ENCODE measurements around the gene LSM11. TPM values are rescaled to one million over a fixed set of nuclear protein-coding genes. Genes with fewer than 3 reads are reported as not detected.

Gene LSM11
- total RNA-seq, 1 donor from 2014 or later = 8.8 TPM

- H3K9me3 Mint-ChIP-seq = no peaks in the 10 kb centered on the region
- peaks cover 3% of the 10 kb centered on the region for H3K36me3 Mint-ChIP-seq (ENCODE audit: low read depth)
- peaks cover 2% of the 10 kb centered on the region for H3K27me3 Mint-ChIP-seq (ENCODE audit: insufficient read depth)
- H3K4me3 Mint-ChIP-seq = no peak overlapping the region
- H3K27ac Mint-ChIP-seq = no peak overlapping the region
- intact Hi-C loops (cut with micrococcal nuclease) = loop anchor here (1.0 to 5.0 kb wide), 6 partner anchors 55 to 1371 kb away; no protein-coding TSS in a partner anchor
- DNase-seq (ENCODE audit: low spot score) = peak; percentile 11
- H3K4me1 Mint-ChIP-seq (ENCODE audit: low read depth) = peaks cover 8% of the 10 kb centered on the region
Measured at GRCh38 chr5:157761690-157762621, 18.4 kb downstream of the LSM11 start.

- Mint-ChIP-seq H3K36me3 (ENCODE audit: low read depth) (peaks cover 3% of the 10 kb centered on the region), H3K4me1 (ENCODE audit: low read depth) (no peaks in the 10 kb centered on the region), H3K27ac (no peak overlapping the region), H3K27me3 (ENCODE audit: insufficient read depth) (peaks cover 6% of the 10 kb centered on the region), H3K4me3 (no peak overlapping the region), H3K9me3 (no peaks in the 10 kb centered on the region)
- intact Hi-C loops (cut with micrococcal nuclease) = loop anchor here (5.0 kb wide), 1 partner anchor 1343 kb away; no protein-coding TSS in a partner anchor
- no peak for DNase-seq (ENCODE audit: low spot score)
Measured at GRCh38 chr5:157764531-157764930, 21.0 kb downstream of the LSM11 start.

DNA sequence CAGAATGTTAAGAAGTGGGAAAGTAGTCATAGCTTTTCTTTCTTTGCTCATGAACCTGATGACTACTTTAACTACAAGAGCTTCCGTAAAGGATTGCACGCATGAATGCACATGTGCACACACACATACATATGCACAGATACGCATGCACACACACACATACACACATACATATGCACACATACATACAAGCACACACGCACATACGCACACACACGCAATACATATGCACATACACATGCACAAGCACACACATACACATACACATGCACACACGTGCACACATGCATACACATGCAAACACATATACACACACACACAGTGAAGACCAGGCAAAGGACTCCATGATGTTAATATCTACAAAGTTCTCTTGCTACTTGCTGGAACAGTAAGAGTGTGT, 22.9 kb downstream of the LSM11 start:
- Mint-ChIP-seq H3K9me3 (no peaks in the 10 kb centered on the region), H3K36me3 (ENCODE audit: low read depth) (peaks cover 1% of the 10 kb centered on the region), H3K27ac (no peak overlapping the region), H3K4me3 (no peak overlapping the region), H3K27me3 (ENCODE audit: insufficient read depth) (peaks cover 6% of the 10 kb centered on the region), H3K4me1 (ENCODE audit: low read depth) (no peaks in the 10 kb centered on the region)
- DNase-seq (ENCODE audit: low spot score) = no peak
- intact Hi-C loops (cut with micrococcal nuclease) = no loop called here

GRCh38 chr5:157766902-157767301, 23.4 kb downstream of the LSM11 start:
- no peaks in the 10 kb centered on the region for H3K4me1 Mint-ChIP-seq (ENCODE audit: low read depth)
- H3K27me3 Mint-ChIP-seq (ENCODE audit: insufficient read depth) = peaks cover 6% of the 10 kb centered on the region
- intact Hi-C loops (cut with micrococcal nuclease) = no loop called here
- H3K9me3 Mint-ChIP-seq = no peaks in the 10 kb centered on the region
- DNase-seq (ENCODE audit: low spot score) = no peak
- H3K27ac Mint-ChIP-seq = no peak overlapping the region
- no peak overlapping the region for H3K4me3 Mint-ChIP-seq
- no peaks in the 10 kb centered on the region for H3K36me3 Mint-ChIP-seq (ENCODE audit: low read depth)

DNA sequence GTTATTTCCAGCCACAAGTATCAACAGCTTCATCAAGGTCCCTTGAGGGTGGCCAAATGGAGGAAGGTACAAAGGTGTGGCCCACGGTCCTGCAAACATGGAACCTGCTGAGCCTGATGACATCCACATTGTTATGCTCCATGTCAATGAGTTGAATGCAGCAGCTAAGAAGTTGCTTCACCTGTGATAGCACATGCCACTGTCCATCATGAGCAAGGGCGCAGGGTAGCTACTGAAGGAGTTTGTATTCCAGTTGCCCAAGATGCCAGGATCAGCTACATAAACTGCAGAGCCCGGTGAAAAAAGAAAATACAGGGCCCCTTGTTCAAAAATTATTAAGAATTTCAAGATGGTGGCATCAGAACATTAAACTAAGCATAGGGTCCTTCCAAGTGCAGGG, 24.2 kb downstream of the LSM11 start:
- H3K27me3 Mint-ChIP-seq (ENCODE audit: insufficient read depth) = peaks cover 6% of the 10 kb centered on the region
- no peaks in the 10 kb centered on the region for H3K9me3 Mint-ChIP-seq
- H3K36me3 Mint-ChIP-seq (ENCODE audit: low read depth) = no peaks in the 10 kb centered on the region
- DNase-seq (ENCODE audit: low spot score) = no peak
- intact Hi-C loops (cut with micrococcal nuclease) = no loop called here
- H3K27ac Mint-ChIP-seq = no peak overlapping the region
- H3K4me1 Mint-ChIP-seq (ENCODE audit: low read depth) = no peaks in the 10 kb centered on the region
- H3K4me3 Mint-ChIP-seq = no peak overlapping the region

DNA sequence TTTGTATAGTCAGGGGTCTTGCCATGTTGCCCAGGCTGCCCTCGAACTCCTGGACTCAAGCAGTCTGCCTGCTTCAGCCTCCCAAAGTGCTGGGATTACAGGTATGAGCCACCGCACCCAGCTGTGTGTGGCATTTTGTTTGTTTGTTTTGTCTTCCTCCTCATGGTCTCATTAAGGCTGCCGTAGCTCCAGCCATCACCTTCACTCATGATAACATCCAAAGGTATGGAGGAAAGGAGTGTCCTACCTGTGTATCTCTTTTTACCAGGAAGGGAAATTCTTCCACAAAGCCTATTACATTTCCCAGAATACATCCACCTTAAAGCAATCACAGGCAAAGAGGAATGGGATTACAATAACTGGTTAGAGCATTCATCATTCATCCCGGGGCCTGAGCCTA, 27.2 kb downstream of the LSM11 start:
- H3K27ac Mint-ChIP-seq = no peak overlapping the region
- H3K4me1 Mint-ChIP-seq (ENCODE audit: low read depth) = no peaks in the 10 kb centered on the region
- DNase-seq (ENCODE audit: low spot score) = no peak
- intact Hi-C loops (cut with micrococcal nuclease) = no loop called here
- no peaks in the 10 kb centered on the region for H3K36me3 Mint-ChIP-seq (ENCODE audit: low read depth)
- H3K9me3 Mint-ChIP-seq = no peaks in the 10 kb centered on the region
- H3K4me3 Mint-ChIP-seq = no peak overlapping the region
- peaks cover 3% of the 10 kb centered on the region for H3K27me3 Mint-ChIP-seq (ENCODE audit: insufficient read depth)

GRCh38 chr5:157772127-157772526, 28.6 kb downstream of the LSM11 start:
- peaks cover 3% of the 10 kb centered on the region for H3K27me3 Mint-ChIP-seq (ENCODE audit: insufficient read depth)
- H3K9me3 Mint-ChIP-seq = no peaks in the 10 kb centered on the region
- no peak overlapping the region for H3K4me3 Mint-ChIP-seq
- intact Hi-C loops (cut with micrococcal nuclease) = no loop called here
- no peak overlapping the region for H3K27ac Mint-ChIP-seq
- no peak for DNase-seq (ENCODE audit: low spot score)
- H3K36me3 Mint-ChIP-seq (ENCODE audit: low read depth) = no peaks in the 10 kb centered on the region
- no peaks in the 10 kb centered on the region for H3K4me1 Mint-ChIP-seq (ENCODE audit: low read depth)

DNA sequence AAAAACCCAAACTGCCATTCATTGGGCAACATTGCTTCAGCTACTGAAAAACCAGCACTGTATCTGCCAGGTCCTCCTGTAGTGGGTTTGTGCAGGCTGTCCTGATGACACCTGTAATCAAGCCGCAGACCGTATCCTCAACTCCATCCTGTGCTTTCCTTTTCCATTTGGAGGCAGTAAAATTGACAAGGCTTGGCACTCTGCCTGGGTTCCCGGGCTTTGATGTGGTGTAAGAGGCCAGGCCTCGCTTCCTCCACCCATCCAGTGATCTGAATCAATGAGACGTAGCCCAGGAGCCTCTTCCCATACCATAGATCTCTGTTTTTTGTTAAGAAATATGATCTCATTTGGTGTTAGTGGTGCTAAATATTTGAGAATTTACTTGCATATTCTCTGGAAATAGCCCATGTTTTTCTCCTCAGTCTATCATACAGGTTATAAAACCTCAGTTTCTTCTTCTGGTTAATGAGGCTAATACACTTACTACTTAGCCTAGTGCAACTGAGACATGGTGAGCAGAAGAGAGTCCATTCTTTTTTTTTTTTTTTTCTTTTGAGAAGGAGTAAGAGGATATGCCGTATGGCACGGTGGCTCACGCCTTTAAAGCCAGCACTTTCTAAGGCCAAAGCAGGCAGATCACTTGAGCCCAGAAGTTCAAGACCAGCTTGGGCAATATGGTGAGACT, 34.8 kb downstream of the LSM11 start:
- Mint-ChIP-seq H3K4me3 (no peak overlapping the region), H3K36me3 (ENCODE audit: low read depth) (no peaks in the 10 kb centered on the region), H3K27ac (no peak overlapping the region), H3K9me3 (no peaks in the 10 kb centered on the region), H3K27me3 (ENCODE audit: insufficient read depth) (no peaks in the 10 kb centered on the region), H3K4me1 (ENCODE audit: low read depth) (no peaks in the 10 kb centered on the region)
- DNase-seq (ENCODE audit: low spot score) = no peak
- intact Hi-C loops (cut with micrococcal nuclease) = no loop called here

DNA sequence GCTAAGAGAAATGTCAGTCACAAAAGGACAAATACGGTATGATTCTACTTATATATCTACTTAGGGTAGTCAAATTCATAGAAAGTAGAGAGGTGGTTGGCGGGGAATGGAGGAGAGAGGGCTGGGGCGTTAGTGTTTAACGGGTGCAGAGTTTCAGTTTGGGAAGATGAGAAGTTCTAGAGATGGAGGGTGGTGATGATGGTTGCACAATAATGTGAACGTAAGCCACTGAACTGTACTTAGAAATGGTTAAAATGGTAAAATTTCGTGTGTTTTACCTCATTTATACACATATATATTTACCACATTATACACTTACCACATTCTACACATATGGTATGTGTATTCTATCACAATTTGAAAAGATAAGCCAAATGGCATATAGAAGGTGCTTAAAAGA, 35.7 kb downstream of the LSM11 start:
- no peaks in the 10 kb centered on the region for H3K4me1 Mint-ChIP-seq (ENCODE audit: low read depth)
- intact Hi-C loops (cut with micrococcal nuclease) = no loop called here
- no peak for DNase-seq (ENCODE audit: low spot score)
- H3K4me3 Mint-ChIP-seq = no peak overlapping the region
- H3K27ac Mint-ChIP-seq = no peak overlapping the region
- H3K36me3 Mint-ChIP-seq (ENCODE audit: low read depth) = no peaks in the 10 kb centered on the region
- no peaks in the 10 kb centered on the region for H3K27me3 Mint-ChIP-seq (ENCODE audit: insufficient read depth)
- H3K9me3 Mint-ChIP-seq = no peaks in the 10 kb centered on the region

- Mint-ChIP-seq H3K4me1 (ENCODE audit: low read depth) (no peaks in the 10 kb centered on the region), H3K4me3 (no peak overlapping the region), H3K27ac (no peak overlapping the region), H3K27me3 (ENCODE audit: insufficient read depth) (no peaks in the 10 kb centered on the region), H3K36me3 (ENCODE audit: low read depth) (peaks cover 16% of the 10 kb centered on the region), H3K9me3 (no peaks in the 10 kb centered on the region)
- no peak for DNase-seq (ENCODE audit: low spot score)
- intact Hi-C loops (cut with micrococcal nuclease) = no loop called here
Measured at GRCh38 chr5:157785801-157786200, 42.3 kb downstream of the LSM11 start.

DNA sequence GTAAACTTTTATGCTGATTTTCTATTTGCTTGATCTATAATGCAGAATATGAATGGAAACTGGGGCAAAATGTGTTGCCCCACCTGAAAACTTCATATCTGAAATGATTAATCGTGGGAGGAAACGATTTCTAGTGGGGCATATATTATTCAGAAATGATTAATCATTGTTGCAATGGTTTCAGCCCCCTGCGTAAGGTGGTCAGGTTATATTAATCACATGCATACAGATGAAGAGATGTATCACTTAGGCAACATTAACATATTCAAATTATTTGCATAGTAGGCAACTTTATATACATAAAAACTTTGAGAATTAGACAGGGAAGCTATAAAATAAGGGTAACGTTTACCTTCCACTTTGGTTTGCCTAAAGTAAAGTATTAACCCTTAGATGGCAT, 49.8 kb downstream of the LSM11 start:
- intact Hi-C loops (cut with micrococcal nuclease) = no loop called here
- H3K4me1 Mint-ChIP-seq (ENCODE audit: low read depth) = no peaks in the 10 kb centered on the region
- peaks cover 27% of the 10 kb centered on the region for H3K36me3 Mint-ChIP-seq (ENCODE audit: low read depth)
- no peak overlapping the region for H3K27ac Mint-ChIP-seq
- H3K9me3 Mint-ChIP-seq = no peaks in the 10 kb centered on the region
- no peaks in the 10 kb centered on the region for H3K27me3 Mint-ChIP-seq (ENCODE audit: insufficient read depth)
- DNase-seq (ENCODE audit: low spot score) = no peak
- no peak overlapping the region for H3K4me3 Mint-ChIP-seq

- DNase-seq (ENCODE audit: low spot score) = no peak
- Mint-ChIP-seq H3K9me3 (no peaks in the 10 kb centered on the region), H3K4me1 (ENCODE audit: low read depth) (no peaks in the 10 kb centered on the region), H3K27ac (no peak overlapping the region), H3K27me3 (ENCODE audit: insufficient read depth) (no peaks in the 10 kb centered on the region), H3K4me3 (no peak overlapping the region), H3K36me3 (ENCODE audit: low read depth) (peaks cover 21% of the 10 kb centered on the region)
- intact Hi-C loops (cut with micrococcal nuclease) = no loop called here
Measured at GRCh38 chr5:157799578-157799977, 56.1 kb downstream of the LSM11 start.

- H3K4me1 Mint-ChIP-seq (ENCODE audit: low read depth) = no peaks in the 10 kb centered on the region
- H3K9me3 Mint-ChIP-seq = no peaks in the 10 kb centered on the region
- H3K36me3 Mint-ChIP-seq (ENCODE audit: low read depth) = peaks cover 23% of the 10 kb centered on the region
- no peaks in the 10 kb centered on the region for H3K27me3 Mint-ChIP-seq (ENCODE audit: insufficient read depth)
- no peak for DNase-seq (ENCODE audit: low spot score)
- intact Hi-C loops (cut with micrococcal nuclease) = no loop called here
- no peak overlapping the region for H3K27ac Mint-ChIP-seq
- H3K4me3 Mint-ChIP-seq = no peak overlapping the region
Measured at GRCh38 chr5:157800137-157800536, 56.6 kb downstream of the LSM11 start.
